Body of pancreas (tissue), 4 donors: Measurements from ENCODE around the gene FGFBP1.

Experiments used
- POLR2A ChIP-seq, 3 donors: fragments of 450-650 bp; IDR thresholded peaks; one replicate each; pipeline ENCODE4 v1.6.1; 2016; ENCODE audit warnings: antibody characterized with exemption in 3 of 3, mild to moderate bottlenecking in 2 of 3
- TF ChIP-seq, protein P1 (sequence below), 7 experiments: fragments of 450-650 bp in 4 of 7; fragments of 200-600 bp in 3 of 7; sonication (generic) in 3 of 7; IDR thresholded peaks; one replicate each; pipeline ENCODE4 v1.5.1; 2016 to 2019; ENCODE audit warnings: antibody characterized with exemption in 7 of 7

DNA sequence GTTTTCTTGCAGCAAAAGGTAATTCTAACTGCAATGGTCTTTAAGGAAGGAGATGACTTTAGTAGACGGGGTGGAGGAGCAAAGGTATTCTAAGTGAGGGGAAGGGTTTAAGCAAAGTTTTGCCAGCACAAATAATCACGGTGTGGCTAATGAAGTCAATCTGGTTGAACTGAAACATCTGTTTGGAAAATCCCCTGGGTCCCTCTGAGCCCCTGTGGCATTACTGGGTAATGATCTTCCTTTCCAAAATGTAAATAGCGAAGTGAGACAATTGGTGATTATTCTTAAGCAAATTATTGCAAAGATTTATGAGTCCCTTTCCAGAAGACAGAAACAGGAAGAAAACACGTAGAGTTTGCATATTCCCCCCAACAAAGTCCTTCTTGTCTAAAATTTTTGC, 47.2 kb downstream of the FGFBP1 start:
- no peak for TF ChIP-seq POLR2A (IDR thresholded peaks at IDR 0.05)
- TF ChIP-seq, protein P1, sequence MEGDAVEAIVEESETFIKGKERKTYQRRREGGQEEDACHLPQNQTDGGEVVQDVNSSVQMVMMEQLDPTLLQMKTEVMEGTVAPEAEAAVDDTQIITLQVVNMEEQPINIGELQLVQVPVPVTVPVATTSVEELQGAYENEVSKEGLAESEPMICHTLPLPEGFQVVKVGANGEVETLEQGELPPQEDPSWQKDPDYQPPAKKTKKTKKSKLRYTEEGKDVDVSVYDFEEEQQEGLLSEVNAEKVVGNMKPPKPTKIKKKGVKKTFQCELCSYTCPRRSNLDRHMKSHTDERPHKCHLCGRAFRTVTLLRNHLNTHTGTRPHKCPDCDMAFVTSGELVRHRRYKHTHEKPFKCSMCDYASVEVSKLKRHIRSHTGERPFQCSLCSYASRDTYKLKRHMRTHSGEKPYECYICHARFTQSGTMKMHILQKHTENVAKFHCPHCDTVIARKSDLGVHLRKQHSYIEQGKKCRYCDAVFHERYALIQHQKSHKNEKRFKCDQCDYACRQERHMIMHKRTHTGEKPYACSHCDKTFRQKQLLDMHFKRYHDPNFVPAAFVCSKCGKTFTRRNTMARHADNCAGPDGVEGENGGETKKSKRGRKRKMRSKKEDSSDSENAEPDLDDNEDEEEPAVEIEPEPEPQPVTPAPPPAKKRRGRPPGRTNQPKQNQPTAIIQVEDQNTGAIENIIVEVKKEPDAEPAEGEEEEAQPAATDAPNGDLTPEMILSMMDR (IDR thresholded peaks at IDR 0.05): no peak
